ENCODE data around the gene RTP5.

GRCh38 chr2:241906826-241907570 lies 37.5 kb downstream of the RTP5 start:
- TF ChIP-seq CTCF (IDR thresholded peaks at IDR 0.05; ENCODE audit: insufficient read depth, low read length, poor library complexity, severe bottlenecking) (no peak), EZH2phosphoT487 (conservative IDR thresholded peaks at IDR 0.05; ENCODE audit: low read length) (no peak)
